ENCODE data around the gene CEP162. TPM values are rescaled to one million over a fixed set of nuclear protein-coding genes. Genes with fewer than 3 reads are reported as not detected.
"Not testable (repeated sequence)": the region's sequence is repeated elsewhere in the genome, so short reads cannot be mapped to it uniquely, and the experiment has no call there.

The CEP162 gene
- total RNA-seq, 1 donor from 2014 or later: 20.2 TPM

- no peak for DNase-seq (ENCODE audit: low read depth)
Observed at GRCh38 chr6:84141521-84141920, 85.9 kb downstream of the CEP162 start.

- DNase-seq (ENCODE audit: low read depth): no peak
Observed at GRCh38 chr6:84139311-84139710, 88.1 kb downstream of the CEP162 start.

- peak; percentile 18 for DNase-seq (ENCODE audit: low read depth)
Observed at GRCh38 chr6:84137989-84138575, 89.4 kb downstream of the CEP162 start.

GRCh38 chr6:84137051-84137375, 90.4 kb downstream of the CEP162 start:
- no peak for DNase-seq (ENCODE audit: low read depth)

GRCh38 chr6:84136364-84137050, 90.9 kb downstream of the CEP162 start:
- no peak for DNase-seq (ENCODE audit: low read depth)

GRCh38 chr6:84135291-84135690, 92.2 kb downstream of the CEP162 start:
- DNase-seq (ENCODE audit: low read depth): no peak

- not testable (repeated sequence) for DNase-seq (ENCODE audit: low read depth)
Observed at GRCh38 chr6:84133385-84133784, 94.1 kb downstream of the CEP162 start.

GRCh38 chr6:84129588-84129987, 97.9 kb downstream of the CEP162 start:
- DNase-seq (ENCODE audit: low read depth): not testable (repeated sequence)

GRCh38 chr6:84123186-84123585, 104.3 kb downstream of the CEP162 start:
- DNase-seq (ENCODE audit: low read depth): no peak

- DNase-seq (ENCODE audit: low read depth): no peak
Observed at GRCh38 chr6:84119277-84119676, 108.2 kb downstream of the CEP162 start.

- DNase-seq (ENCODE audit: low read depth): no peak
Observed at GRCh38 chr6:84118191-84118590, 109.3 kb downstream of the CEP162 start.

GRCh38 chr6:84114933-84115594, 112.4 kb downstream of the CEP162 start:
- DNase-seq (ENCODE audit: low read depth): not testable (repeated sequence)

- DNase-seq (ENCODE audit: low read depth): not testable (repeated sequence)
Observed at GRCh38 chr6:84111351-84111750, 116.1 kb downstream of the CEP162 start.

- DNase-seq (ENCODE audit: low read depth): no peak
Observed at GRCh38 chr6:84107495-84107894, 119.9 kb downstream of the CEP162 start.

- peak; percentile 54 for DNase-seq (ENCODE audit: low read depth)
Observed at GRCh38 chr6:84105215-84105924, 122.1 kb downstream of the CEP162 start.

GRCh38 chr6:84103029-84103428, 124.4 kb downstream of the CEP162 start:
- no peak for DNase-seq (ENCODE audit: low read depth)

GRCh38 chr6:84095156-84095555, 132.3 kb downstream of the CEP162 start:
- no peak for DNase-seq (ENCODE audit: low read depth)

GRCh38 chr6:84093441-84094435, 133.7 kb downstream of the CEP162 start:
- peak; percentile 2 for DNase-seq (ENCODE audit: low read depth)

GRCh38 chr6:84089552-84089951, 137.9 kb downstream of the CEP162 start:
- DNase-seq (ENCODE audit: low read depth): no peak

GRCh38 chr6:84089081-84089480, 138.4 kb downstream of the CEP162 start:
- no peak for DNase-seq (ENCODE audit: low read depth)

All from renal cortical epithelial cell (primary cell).